HFFc6 (cell line): ENCODE results near the gene CERS3. TPM values are rescaled to one million over a fixed set of nuclear protein-coding genes. Genes with fewer than 3 reads are reported as not detected.

Experiments
- DNase-seq: peaks from one replicate; pipeline ENCODE4 v3.0.0-alpha.2; 2018
- H3K27ac Mint-ChIP-seq: 2 replicates; pipeline ENCODE4 v1.8.0; 2020; ENCODE audit warnings: mild to moderate bottlenecking, mixed read lengths
- H3K27me3 Mint-ChIP-seq: 2 replicates; pipeline ENCODE4 v1.8.0; 2021; ENCODE audit warnings: mild to moderate bottlenecking, moderate library complexity, mixed read lengths; ENCODE audit not compliant: insufficient read depth
- H3K36me3 Mint-ChIP-seq: 2 replicates; pipeline ENCODE4 v1.8.0; 2021; ENCODE audit warnings: low read depth, mixed read lengths
- H3K4me1 Mint-ChIP-seq: 2 replicates; pipeline ENCODE4 v1.8.0; 2020; ENCODE audit warnings: low read depth, mixed read lengths
- H3K4me3 Mint-ChIP-seq: 2 replicates; pipeline ENCODE4 v1.8.0; 2020; ENCODE audit warnings: mild to moderate bottlenecking, moderate library complexity, mixed read lengths
- H3K9me3 Mint-ChIP-seq: 2 replicates; pipeline ENCODE4 v1.8.0; 2020; ENCODE audit warnings: mild to moderate bottlenecking, mixed read lengths
- total RNA-seq, 6 experiments: library from RNA; stranded (reverse); fragmentation: NEBNext Ultra II Directional; extraction: Animal tissue kit (Norgen Biotek cat#: 25700); gene quantifications; 2 replicates in 1 of 6; 3 replicates in 5 of 6; pipeline ENCODE4 v1.2.3, GENCODE V29; 2021
- TF ChIP-seq, protein P1 (sequence below): fragments of 200-600 bp; sonication (generic); IDR thresholded peaks from 2 replicates; pipeline ENCODE4 v1.5.0; 2021; ENCODE audit warnings: antibody characterized with exemption, mild to moderate bottlenecking

Gene CERS3
- total RNA-seq, 6 experiments from 2014 or later, result not detected

GRCh38 chr15:100520132-100520921 lies 8.4 kb downstream of the CERS3 start:
- TF ChIP-seq, protein P1, sequence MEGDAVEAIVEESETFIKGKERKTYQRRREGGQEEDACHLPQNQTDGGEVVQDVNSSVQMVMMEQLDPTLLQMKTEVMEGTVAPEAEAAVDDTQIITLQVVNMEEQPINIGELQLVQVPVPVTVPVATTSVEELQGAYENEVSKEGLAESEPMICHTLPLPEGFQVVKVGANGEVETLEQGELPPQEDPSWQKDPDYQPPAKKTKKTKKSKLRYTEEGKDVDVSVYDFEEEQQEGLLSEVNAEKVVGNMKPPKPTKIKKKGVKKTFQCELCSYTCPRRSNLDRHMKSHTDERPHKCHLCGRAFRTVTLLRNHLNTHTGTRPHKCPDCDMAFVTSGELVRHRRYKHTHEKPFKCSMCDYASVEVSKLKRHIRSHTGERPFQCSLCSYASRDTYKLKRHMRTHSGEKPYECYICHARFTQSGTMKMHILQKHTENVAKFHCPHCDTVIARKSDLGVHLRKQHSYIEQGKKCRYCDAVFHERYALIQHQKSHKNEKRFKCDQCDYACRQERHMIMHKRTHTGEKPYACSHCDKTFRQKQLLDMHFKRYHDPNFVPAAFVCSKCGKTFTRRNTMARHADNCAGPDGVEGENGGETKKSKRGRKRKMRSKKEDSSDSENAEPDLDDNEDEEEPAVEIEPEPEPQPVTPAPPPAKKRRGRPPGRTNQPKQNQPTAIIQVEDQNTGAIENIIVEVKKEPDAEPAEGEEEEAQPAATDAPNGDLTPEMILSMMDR, result no peak
- no peak for DNase-seq

DNA sequence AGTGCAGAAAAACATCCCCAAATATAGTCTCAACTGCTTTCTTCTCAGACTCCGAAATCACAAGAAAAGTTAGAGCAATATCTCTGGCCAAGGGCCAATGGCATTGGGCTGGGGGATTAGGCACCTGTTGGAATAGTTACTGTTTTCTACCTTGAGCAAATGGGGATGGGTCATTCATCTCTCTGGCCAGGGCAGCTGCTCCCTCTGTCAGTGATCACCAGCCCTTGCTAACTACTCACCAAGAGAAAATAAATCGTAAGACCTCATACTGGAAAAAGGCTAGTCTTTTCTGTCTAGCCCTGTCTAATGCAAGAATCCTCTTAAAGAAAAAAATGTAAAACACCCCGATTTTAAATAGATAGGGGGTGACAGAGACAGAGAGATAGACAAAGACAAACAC lies 10.9 kb downstream of the CERS3 start:
- H3K27ac Mint-ChIP-seq, result no peak overlapping the region
- H3K4me1 Mint-ChIP-seq, result no peaks in the 10 kb centered on the region

More at GRCh38 chr15:100520132-100520921, 8.4 kb downstream of the CERS3 start:
- no peak overlapping the region for H3K4me3 Mint-ChIP-seq
- no peaks in the 10 kb centered on the region for H3K36me3 Mint-ChIP-seq
- no peak overlapping the region for H3K27ac Mint-ChIP-seq
- peaks cover 38% of the 10 kb centered on the region for H3K9me3 Mint-ChIP-seq
- H3K4me1 Mint-ChIP-seq, result no peaks in the 10 kb centered on the region
- H3K27me3 Mint-ChIP-seq, result peaks cover 1% of the 10 kb centered on the region; the same call in 1 of the 2 replicates

GRCh38 chr15:100516643-100517512 lies 11.9 kb downstream of the CERS3 start:
- Mint-ChIP-seq H3K27ac (no peak overlapping the region), H3K4me3 (no peak overlapping the region), H3K27me3 (peaks cover 1% of the 10 kb centered on the region; the same call in 1 of the 2 replicates), H3K9me3 (peaks cover 39% of the 10 kb centered on the region), H3K36me3 (no peaks in the 10 kb centered on the region), H3K4me1 (no peaks in the 10 kb centered on the region)
- TF ChIP-seq, protein P1, result no peak
- DNase-seq, result no peak

More for the DNA sequence above, 10.9 kb downstream of the CERS3 start:
- peaks cover 1% of the 10 kb centered on the region; the same call in 1 of the 2 replicates for H3K27me3 Mint-ChIP-seq
- DNase-seq, result no peak
- no peak overlapping the region for H3K4me3 Mint-ChIP-seq
- TF ChIP-seq, protein P1, result no peak
- H3K9me3 Mint-ChIP-seq, result peaks cover 35% of the 10 kb centered on the region
- H3K36me3 Mint-ChIP-seq, result no peaks in the 10 kb centered on the region

GRCh38 chr15:100515758-100516157 lies 13.0 kb downstream of the CERS3 start:
- H3K4me3 Mint-ChIP-seq, result no peak overlapping the region
- no peaks in the 10 kb centered on the region for H3K36me3 Mint-ChIP-seq
- no peak for DNase-seq
- peaks cover 36% of the 10 kb centered on the region for H3K9me3 Mint-ChIP-seq
- peaks cover 1% of the 10 kb centered on the region; the same call in 1 of the 2 replicates for H3K27me3 Mint-ChIP-seq
- H3K4me1 Mint-ChIP-seq, result no peaks in the 10 kb centered on the region
- H3K27ac Mint-ChIP-seq, result no peak overlapping the region
- TF ChIP-seq, protein P1, result no peak

DNA sequence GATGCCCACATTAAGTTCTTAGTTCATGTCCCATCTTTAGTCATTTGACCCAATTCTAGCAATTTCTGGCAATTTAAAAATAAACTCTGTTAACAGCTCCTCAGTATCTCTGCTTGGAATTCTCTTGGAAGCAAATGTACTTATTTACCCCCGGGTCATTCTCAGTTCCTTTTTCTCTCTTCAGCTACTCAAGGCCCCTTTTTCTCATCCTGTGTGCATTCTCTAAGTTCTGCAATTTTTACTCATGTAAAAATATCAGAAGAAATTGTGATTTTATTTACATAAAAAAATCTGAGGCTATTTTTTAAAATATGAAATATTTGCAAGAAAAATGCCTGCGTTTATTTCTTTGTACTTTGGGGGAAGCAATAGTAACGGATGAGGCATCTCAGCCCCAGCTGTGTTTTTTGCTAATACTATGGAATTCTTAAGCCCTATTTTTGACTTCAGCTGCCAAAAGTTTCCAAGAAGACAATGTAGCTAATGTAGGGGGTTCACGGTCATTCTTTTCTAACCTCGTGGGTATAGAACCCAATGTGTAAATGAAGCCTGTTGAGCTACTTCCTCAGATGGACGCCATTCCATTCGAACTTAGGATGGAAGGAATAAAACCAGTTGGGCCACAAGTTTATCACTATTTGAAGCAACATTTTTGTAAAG lies 20.0 kb downstream of the CERS3 start:
- peaks cover 10% of the 10 kb centered on the region for H3K36me3 Mint-ChIP-seq
- TF ChIP-seq, protein P1, result no peak
- no peaks in the 10 kb centered on the region for H3K27me3 Mint-ChIP-seq
- no peaks in the 10 kb centered on the region for H3K4me1 Mint-ChIP-seq
- H3K27ac Mint-ChIP-seq, result no peak overlapping the region
- H3K4me3 Mint-ChIP-seq, result no peak overlapping the region
- DNase-seq, result no peak
- H3K9me3 Mint-ChIP-seq, result peaks cover 54% of the 10 kb centered on the region
